GM04504 (cell line): Measurements from ENCODE around the gene FOXO6.

Experiments
- DNase-seq: peaks from one replicate; pipeline ENCODE4 v3.0.0-alpha.2; 2012; ENCODE audit warnings: low read depth

Gene FOXO6

DNA sequence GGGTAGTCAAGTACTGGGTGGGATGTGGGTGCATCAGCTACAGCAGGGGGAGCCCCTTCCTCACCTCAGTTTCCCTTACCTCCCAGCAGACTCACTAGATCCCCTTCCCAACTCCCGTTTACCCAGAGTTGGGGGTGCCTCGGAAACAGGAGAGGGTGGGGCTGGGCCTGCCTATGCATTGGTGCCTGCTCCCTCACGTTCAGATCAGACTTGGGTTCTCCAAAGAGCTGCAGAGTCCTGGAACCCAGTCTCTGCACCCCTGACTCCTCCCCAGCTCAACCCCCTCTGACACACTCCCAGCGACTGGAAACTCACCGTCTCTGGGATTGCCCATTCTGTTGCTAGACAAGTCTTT, 6.0 kb downstream of the FOXO6 start:
- no peak for DNase-seq

DNA sequence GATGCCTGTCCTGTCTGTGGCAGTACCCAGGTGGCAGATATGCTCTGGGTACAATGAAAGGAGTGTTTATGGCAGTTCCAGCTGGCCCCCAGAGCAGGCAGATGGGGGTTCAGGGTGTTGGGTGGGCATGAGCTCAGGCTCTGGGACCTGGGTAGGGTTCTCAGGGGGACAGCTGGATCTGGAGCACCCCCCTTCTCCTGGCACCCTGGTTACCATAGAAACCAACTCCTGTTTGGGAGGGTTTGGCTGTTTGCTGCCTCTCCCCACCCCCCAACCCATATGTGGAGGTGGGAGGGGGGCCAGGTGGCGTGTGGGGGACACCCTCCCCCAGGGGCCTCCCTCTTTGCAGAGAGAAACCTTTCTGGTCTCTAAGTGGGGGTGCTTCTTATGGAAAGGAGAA, 7.1 kb downstream of the FOXO6 start:
- DNase-seq = no peak

DNA sequence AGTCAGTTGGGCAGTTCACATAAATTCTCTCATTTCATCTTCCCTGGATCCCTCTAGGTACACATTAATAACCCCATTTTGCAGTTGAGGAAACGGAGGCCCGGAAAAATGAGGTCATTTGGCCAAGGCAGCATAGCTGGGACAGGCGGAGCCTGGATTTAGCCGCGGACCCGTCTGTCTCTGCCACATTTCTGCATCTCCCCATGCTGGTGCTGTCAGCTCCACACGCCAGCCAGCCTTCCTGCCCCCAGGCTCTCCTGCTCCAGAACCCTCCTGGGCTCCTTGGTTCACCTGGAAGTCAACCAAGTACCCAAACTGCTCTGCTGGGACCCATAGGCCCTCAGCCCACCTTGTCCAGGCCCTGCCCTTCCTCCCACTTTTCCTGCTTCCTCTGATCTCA, 7.6 kb downstream of the FOXO6 start:
- DNase-seq = no peak

DNA sequence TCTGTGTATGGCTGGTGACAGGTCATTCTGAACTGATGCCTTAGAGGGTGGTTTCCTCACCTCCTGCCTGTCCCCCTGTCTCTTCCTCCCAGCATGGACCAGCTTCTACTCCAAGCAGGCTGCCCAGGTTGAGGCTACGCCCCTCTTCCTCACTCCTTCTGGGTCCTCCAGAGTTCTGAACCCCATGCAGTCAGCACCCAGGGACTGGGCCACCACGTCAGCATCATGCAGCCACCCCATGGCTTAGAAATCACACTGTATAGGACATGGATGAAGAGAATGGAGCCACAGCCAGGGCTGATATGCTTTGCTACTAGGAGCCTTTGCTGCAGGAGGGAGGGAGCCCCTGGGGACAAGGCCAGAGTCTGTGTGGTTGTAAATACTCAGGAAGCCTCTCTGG, 8.3 kb downstream of the FOXO6 start:
- DNase-seq = no peak

- DNase-seq = no peak
Observed at GRCh38 chr1:41370225-41370624, 9.0 kb downstream of the FOXO6 start.

- no peak for DNase-seq
Observed at GRCh38 chr1:41370756-41371420, 9.7 kb downstream of the FOXO6 start.

DNA sequence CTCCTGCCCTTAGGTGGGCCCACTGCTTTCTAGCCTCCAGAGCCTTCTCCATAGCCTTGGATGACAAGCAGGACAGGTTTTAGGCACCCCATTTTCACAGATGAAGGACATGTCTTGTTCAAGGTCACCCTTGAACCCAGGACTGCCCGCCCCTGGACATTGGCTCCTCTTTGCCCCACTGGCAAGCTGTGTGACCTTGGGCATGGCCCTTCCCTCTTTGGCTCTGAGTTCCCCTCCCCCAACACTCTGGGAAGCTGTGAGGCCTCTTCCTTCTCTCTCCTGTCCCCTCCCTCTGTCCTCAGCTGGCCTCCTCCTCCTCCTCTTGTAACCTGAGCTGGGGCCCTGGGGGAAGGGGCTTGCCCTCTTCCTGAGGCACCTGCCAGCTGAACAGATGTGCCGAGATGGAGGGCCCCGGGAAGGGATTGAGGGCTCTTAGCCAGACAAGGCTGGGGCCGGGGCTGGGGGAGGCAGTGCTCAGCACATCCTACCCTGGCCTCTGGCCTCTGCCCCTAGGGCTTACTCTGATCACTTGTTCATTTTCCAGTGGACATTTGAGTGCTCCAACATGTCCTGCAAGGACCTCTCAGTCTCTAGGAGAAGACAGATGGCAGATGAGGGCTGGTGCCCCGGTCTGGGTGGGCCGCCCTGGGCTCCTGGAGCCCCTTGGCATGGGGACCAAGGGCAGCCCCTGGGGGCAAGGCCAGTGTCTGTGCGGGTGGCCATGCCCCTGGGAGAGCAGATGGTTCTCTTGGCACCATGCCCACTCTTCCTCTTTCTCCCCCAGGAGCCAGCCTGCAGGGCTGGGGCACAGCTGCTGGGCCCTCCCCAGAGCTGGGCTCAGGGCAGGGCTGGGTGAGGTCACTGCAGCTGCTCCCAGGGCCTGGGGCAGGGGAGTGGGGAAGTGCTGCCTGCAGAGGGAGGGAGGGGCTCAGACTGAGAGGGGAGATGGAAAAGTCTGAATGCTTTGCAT, 10.7 kb downstream of the FOXO6 start:
- DNase-seq = no peak

- DNase-seq = no peak
Observed at GRCh38 chr1:41372600-41372993, 11.4 kb downstream of the FOXO6 start.

DNA sequence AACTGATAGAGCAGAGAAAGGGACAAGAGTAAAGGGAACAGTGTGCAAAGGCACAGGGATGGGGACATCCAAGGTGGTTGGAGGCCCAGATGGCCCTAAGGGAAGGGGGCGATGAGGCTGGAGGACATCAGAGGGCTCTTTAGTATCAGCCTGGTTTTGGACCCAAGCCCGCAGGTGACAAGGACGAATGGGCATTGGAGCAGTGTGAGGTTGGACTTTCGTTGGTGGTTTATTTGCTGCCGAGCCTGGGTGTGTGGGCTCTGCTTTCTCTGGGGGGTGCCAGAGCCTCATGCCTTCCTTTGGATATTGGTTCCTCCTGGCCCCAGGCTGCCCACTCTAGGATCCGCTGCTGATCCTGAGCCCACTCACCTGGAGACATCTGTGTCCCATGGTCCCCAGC, 12.1 kb downstream of the FOXO6 start:
- DNase-seq = no peak

- DNase-seq = no peak
Observed at GRCh38 chr1:41374711-41375110, 13.5 kb downstream of the FOXO6 start.

GRCh38 chr1:41377397-41377796, 16.2 kb downstream of the FOXO6 start:
- no peak for DNase-seq

GRCh38 chr1:41378222-41378621, 17.0 kb downstream of the FOXO6 start:
- no peak for DNase-seq

GRCh38 chr1:41378999-41379737, 17.9 kb downstream of the FOXO6 start:
- DNase-seq = no peak

GRCh38 chr1:41379738-41380130, 18.5 kb downstream of the FOXO6 start:
- DNase-seq = no peak

GRCh38 chr1:41380195-41380594, 19.0 kb downstream of the FOXO6 start:
- DNase-seq = no peak

GRCh38 chr1:41380979-41381691, 19.9 kb downstream of the FOXO6 start:
- no peak for DNase-seq

- no peak for DNase-seq
Observed at GRCh38 chr1:41381692-41382479, 20.7 kb downstream of the FOXO6 start.

DNA sequence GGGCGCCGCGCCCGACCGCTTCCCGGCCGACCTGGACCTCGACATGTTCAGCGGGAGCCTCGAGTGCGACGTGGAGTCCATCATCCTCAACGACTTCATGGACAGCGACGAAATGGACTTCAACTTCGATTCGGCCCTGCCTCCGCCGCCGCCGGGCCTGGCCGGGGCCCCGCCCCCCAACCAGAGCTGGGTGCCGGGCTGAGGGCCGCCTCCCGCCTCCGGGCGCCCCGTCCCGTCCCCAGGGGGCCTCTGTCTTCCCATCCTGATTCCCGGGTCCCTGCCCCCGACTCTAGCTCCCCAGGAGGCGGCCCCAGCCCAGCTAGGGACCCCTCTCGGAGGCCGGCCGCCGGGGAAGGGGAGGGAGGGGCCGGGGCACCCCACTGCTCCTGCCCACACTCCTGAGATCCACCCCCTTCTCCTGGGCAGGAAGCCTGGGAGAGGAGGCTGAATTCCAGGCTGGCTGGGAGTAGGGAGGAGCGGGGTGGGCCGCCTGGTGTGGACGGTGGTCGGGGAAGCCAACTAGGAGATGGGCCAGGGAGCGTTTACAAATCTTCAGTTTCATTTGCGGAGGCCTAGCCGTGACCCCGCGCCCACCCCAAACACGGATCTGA, 21.4 kb downstream of the FOXO6 start:
- no peak for DNase-seq

- no peak for DNase-seq
Observed at GRCh38 chr1:41383094-41383852, 22.0 kb downstream of the FOXO6 start.

GRCh38 chr1:41384579-41384978, 23.3 kb downstream of the FOXO6 start:
- no peak for DNase-seq
